ENCODE results near the gene GATA2.

- TF ChIP-seq CTCF (IDR thresholded peaks at IDR 0.05) (no peak), POLR2A (IDR thresholded peaks at IDR 0.05) (no peak)
Observed at GRCh38 chr3:128432971-128433836, 59.8 kb downstream of the GATA2 start.

All from thyroid gland (tissue), 4 donors.